NCI-H524 (cell line): ENCODE results near the gene EPB41L1.
A peak's percentile ranks its signal among the peaks of the same experiment; 100 is the strongest.

Experiments
- DNase-seq, 2 experiments: peaks; one replicate each; lab custom pipeline; 2025; lab: John Stamatoyannopoulos, UW

EPB41L1 gene

DNA sequence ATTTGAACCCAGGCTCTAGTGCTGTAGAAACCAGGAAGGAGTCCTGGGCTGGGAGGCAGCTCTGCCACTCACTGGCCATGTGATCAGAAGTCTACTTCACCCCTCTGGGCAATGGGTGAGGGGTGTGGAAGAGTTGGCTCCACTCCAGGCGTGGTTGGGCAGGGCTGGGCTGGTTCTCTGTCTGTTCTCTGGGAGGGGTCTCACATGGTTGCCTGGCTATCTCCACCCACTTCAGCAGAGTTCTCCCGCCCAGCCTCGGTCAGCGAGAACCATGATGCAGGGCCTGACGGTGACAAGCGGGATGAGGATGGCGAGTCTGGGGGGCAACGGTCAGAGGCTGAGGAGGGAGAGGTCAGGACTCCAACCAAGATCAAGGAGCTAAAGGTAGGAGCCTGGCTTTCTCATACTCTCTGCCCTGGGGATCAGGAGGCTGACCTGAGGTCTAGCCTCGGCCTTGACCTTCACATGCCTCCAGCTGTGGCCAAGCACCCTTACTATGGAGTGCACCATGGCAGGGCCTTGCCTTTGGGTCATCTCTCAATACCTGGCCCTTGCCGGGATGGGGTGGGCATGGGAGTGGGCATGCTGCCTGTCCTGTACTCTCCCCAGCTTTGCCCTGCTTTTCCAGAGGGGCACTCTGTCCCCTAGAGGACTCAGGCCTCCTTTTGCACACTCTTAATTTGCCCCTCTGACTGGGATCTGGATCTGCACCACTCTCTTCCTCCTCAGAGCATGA lies 39.6 kb downstream of the EPB41L1 start:
- DNase-seq, result no peak

DNA sequence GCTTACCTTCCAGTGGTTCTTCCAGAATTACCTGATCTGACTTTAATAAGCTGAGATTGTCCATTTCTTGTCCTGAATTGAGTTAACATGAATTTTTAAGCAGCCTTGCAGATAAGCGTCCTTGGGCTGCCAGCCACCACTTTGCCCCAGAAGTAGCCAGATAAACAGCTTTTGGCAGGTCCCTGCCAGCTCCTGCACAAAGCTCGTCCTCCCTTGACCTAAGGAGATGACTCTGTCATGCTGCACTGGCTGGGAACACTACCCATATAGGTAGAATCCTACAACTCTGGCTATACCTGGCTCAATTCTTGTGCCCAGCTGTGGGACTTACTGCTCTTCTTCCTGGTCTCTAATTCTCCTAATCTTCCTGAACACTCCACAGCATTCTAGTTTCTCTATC lies 42.1 kb downstream of the EPB41L1 start:
- DNase-seq, result no peak

DNA sequence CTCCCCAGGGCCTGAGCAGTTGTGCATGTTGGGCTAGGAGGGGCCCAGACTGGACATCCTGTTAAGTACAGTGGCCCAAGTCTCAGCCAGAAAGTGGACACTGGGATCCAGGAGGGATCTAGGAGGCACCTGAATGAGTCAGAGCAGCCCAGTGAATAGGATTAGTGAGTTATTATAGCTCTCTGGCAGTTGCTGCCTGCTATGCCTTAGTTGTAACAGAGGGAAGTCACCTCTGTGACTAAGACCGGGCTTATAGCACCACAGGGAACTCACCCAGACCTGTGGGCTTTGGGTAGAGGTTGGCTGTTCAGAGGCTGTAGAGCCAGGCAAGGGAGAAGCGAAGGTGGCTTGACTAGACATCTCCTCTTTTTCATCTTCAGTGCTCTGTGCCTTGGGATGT lies 42.7 kb downstream of the EPB41L1 start:
- DNase-seq, result no peak

DNA sequence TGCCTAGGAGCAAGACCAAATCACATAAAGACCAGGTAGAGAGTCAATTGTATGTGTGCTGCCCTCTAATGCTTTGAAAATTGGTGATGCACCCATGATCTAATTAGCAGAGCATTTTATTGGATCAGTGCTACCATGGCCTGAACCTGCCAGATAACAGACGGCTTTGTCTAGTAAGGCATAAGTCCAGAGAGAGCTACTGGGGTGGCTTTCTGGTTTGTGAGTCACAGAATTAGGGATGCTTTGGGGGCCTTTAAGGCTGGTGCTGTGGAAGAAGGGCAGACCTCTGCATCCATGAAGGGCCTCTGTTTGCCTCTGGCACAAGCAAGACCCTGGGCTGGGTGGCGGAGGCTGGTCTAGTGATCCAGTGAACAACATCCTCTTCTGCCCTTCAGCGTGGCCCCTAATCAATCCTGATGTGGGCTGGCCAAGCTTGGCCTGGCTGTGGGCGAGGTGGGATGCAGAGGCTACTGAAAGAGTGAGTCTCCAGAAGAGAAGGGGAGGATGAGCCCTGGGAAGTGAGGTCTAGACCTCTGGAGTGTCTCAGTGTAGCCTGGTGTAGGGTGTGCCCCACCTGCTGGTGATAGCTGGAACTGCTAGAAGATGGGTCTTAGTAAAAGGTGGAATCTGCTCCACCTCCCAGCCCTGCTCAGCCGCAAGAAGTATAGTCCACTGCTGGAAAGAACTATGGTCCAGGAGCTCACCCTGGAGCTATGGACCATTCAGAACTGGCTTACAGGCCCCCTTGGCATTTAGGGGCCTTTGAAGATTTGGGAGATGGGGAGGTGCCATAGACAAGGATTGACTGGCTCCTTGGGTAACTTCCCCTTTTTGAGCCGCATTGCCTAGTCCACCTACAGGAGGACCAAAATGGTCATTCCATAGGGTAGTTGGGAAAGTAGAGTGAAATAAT lies 45.1 kb downstream of the EPB41L1 start:
- peak; percentile 61 to 83 for DNase-seq

DNA sequence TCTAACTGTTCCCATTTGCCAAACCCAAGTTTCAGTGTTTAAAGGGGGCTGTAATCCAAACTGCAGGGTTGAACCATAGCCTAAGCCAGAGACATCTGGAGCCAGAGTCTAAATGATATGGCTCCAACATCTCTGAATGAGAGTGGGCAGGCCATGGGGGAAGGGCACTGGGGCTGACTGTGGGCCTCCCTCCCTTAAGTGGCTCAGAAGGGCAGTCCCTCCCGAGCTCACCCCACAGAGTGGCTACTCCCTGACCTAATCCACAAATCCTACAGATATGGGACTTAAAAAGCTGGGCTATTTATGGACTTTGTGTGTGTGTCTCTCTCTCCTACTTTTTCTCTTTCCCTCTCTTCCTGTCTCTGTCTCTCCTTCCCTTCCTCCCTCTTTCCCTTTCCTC lies 45.9 kb downstream of the EPB41L1 start:
- no peak for DNase-seq

DNA sequence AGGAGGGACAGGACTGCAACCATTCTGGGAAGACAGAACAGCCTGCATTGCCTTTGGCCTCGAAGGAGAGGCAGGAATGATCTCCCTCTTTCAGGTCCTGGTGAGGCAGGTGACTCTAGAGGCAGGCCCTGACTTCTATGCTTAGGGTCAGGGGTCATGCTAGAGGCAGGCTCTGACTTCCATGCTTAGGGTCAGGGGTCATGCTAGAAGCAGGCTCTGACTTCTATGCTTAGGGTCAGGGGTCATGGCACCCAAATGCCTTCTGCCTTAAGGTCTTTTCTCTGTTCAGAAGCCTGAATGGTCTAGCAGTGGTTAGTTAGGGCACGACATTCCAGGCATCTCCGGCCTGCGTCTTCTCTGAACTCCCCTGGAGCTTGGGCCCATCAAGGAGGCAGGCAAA lies 46.7 kb downstream of the EPB41L1 start:
- no peak for DNase-seq

DNA sequence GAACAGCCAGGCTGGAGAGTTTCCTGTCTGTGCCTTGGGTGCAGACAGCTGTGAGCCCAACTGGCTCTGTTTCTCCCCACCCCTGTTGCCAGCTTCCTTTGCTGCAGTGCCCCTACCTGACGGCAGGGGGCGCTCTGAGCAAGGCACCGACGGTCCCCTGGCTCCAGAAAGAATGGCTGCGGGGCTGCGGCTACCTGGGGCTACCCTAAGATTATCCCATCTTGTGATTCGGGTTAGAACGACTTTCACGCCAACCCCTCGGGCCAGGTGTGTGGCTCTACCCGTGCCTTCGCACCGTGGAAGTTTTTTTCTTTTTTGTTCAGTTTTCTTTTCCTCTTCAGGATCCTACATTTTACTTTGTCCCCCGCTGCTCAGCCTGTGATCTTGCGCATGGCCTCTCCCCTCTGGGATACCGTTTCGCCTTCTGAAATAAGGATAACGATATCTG lies 48.4 kb downstream of the EPB41L1 start:
- DNase-seq, result peak; percentile 63 to 73

DNA sequence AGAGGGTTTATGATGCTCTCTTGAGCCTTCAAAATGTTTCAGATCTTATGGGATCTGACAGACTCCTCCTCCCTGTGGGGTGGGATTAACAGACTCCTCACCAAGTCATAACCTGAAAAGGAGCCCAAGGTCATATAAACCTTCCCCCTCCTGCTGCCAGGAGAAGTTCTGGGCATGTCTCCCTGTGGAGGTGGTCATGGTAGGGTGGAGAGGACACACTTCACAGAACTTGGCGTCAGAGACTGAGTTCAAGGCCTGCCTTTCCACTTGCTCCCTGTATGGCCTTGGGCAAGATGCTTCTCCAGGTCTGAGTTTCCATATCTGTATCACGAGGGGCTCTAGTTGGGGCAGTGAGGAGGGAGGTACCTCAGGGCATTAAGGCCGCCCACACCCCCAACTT lies 49.3 kb downstream of the EPB41L1 start:
- DNase-seq, result no peak

DNA sequence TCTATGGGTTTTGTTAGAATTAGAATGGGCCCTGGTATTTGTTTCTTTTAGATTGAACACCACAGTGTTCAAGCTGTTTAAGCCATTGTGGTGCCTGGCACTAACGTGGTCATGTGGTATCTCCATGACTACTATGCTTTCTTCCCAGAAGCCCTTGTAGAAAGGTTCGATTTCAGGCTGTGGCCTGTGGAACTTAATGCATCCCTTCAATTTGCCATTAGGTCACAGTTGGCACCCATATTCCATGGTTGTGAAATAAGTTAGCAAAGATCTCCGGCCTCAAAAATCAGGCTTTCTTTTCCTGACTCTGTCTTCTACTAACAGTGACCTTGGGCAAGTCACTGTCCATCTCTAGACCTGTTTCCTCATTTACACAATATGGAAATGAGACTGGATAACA lies 50.5 kb downstream of the EPB41L1 start:
- no peak for DNase-seq

DNA sequence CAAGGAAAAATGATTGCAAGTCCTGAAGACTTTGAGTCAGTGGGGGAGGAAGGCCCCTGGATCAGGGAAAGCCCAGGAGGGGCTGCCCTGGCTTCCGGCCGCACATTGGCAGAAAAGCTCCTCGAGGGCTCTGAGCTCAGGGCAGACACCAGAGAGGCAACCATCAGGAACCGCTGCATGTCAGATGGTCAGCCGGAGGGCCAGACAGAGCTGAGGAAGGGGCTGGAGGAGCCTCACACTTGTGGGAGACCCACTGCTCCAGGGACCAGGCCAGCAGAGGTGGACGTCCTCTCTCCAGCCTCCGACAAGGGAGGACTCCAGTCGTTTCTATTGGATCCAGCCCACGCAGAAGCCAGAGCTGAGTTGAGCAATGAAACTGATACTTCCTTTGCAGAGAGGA lies 51.5 kb downstream of the EPB41L1 start:
- no peak for DNase-seq

DNA sequence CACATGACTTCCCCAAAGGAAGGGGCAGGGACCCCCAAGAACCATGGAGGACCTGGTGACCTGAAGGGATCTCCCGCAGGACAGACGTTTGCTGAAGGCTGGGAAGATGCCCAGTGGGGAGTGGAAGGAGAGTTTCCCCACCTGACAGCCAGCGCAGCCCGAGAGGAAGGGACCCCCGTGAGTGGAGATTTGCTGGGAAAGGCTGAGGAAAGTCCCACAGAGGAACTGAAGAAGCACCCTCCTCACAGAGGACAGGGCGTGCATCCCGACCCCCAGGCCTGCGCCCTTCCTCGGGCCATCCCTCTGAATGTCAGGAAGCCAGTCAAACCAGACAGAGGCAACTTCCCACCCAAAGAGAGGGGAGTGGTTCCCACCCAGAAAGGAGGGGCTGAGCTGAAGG lies 52.1 kb downstream of the EPB41L1 start:
- no peak for DNase-seq

DNA sequence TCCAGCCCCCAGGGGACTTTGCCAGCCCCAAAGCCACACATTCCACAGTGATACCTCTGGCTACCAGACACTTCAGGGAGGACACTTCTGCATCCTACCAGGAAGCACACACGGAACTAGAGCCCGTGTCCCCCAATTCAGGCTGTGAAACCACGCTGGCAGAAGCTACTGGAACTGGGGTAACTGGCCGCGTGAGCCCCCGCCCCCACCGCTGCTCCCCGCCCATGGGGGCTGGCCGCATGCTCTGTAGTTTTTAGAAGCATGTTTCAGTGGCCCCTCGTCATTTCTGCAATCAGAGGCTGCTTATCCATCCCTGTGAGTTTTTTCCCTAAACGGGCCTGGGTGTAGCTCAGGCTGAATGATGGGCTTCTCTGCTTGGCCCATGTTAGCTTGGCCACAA lies 53.1 kb downstream of the EPB41L1 start:
- no peak for DNase-seq

DNA sequence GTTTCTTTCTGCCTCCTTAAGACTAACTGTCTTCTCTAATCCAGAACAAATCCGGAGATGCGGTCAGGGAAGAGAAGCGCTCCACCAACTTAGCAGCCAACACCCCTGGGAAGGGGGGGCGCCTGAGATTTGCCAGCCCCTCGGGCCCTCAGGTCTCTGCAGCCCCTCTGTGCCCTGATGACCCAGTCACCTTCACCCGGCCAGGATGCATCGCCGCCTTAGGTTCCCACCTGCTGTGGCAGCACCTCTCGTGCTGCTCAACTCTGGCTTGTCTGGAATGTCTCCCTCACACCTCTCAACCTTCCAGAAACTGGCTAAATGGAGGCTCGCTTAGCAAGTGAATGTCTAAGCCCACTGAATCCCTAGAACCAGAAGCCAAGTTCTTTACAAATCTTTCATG lies 53.7 kb downstream of the EPB41L1 start:
- no peak for DNase-seq

DNA sequence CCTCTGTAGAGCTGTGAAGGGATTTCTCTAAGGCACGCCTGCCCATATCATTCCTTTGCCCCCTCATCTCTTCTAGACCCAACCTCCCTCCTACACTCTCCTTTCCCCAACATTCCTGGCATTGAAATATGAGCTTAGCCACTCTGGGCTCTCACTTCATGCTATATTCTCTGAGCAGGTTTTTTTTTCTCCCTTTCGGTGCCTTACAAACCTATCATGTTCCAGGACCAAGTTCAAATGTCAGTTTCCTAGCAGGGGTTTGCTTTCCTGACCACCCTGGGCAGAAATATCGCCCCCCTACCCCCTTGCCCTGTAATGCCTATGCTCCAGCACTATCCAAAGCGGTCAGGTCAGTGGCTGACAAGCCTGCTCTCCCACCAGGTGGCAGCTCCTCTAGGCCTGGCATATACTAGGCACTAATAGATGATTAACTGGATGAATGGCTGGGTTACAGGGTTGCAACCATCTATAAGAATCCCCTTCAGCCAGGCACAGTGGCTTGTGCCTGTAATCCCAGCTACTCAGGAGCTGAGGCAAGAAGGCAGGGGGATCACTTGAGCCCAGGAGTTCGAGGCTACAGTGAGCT lies 56.0 kb downstream of the EPB41L1 start:
- peak in 1 of 2 experiments; percentile 35 for DNase-seq

DNA sequence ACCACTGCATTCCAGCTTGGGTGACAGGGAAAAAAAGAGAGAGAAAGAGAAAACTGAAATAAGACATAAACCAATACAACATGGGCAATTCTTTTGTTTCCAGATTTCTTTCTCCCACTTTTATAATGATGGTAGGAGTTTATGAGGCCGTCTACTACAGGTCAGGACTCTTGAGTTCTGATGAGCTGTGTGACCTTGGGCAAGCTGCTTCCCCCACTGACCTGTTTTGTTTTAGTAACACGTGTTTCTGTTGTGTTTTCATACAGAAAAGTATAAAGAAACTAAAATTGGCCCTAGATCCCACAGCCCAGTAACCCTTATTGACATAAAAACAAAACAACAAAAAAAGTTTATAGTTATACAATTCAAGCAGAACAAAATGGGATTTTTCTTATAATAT lies 58.8 kb downstream of the EPB41L1 start:
- DNase-seq, result no peak

DNA sequence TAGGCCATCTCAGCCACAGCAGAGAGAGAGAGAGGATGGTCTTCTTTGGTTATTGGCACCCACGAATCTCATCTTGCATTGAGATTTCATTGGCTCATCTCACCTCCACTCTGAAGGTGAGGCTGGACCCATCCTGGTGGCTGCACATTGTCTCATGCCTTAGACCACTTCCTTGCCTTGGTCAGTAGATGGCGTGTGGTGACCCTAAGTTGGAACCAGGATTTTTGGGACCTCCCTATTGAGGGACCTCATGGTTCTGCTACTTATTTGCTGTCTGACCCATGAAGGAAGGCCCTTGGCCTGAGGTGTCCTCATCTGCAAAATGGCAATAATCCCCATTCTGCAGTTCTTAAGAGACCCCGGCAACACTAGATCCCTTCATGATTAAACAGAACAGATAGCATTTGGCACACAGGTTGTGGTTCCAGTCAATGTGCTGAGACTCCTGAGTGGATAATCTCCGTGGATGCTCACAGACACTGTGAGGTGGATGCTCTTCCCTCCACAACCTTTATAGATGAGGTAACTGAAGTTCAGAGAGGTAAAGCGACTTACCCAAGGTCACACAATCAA lies 60.2 kb downstream of the EPB41L1 start:
- DNase-seq, result peak; percentile 41 to 61

DNA sequence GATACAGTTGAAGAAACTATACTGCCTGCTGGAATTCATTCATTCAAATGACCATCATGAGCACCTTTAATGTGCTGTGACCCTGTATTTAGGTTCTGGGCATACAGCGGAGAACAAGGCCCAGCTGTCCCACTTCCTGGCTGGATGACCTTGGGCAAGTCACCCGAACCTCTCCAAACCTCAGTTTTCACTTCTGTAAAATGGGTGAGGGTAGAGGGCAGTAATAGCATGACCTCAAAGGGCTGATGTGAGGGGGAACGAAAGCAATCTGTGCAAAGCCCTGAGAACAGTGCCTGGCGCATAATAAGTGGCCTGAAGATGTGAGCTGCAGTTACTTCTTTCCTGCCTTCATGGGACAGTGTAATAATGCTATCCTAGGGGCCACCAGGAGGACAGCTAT lies 61.2 kb downstream of the EPB41L1 start:
- no peak for DNase-seq

DNA sequence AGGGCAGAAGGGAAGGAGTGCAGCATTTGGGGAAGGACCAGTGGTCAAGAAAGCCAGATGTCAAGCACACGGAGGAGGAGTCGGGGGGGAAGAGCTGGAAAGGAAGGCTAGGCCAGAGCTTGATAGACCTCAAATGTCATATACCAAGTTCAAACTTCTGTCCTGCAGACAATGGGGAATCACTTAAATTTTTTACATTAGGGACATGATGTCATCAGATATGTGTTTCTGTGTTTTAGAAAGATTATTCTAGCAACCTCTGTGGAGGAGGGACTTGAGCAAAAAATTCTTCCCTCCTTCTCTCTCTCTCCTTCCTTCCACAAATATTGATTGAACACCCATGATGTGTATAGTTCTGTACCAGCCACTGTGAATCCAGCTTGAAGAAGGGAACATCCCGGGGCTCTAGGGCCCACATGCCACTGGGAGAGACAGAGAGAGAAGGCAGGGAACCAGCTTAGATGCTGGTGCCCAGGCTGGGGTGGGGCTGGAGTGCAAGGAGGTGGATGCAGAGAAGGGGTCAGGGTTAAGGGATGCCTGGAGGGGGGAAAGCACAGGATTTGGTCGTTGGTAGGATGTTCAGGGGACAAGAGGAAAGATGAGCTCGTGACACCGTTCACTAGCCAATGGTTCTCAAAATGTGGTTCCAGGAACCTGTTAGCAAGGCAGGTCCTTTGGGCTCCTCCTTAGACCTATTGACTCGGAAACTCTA lies 61.9 kb downstream of the EPB41L1 start:
- no peak for DNase-seq

DNA sequence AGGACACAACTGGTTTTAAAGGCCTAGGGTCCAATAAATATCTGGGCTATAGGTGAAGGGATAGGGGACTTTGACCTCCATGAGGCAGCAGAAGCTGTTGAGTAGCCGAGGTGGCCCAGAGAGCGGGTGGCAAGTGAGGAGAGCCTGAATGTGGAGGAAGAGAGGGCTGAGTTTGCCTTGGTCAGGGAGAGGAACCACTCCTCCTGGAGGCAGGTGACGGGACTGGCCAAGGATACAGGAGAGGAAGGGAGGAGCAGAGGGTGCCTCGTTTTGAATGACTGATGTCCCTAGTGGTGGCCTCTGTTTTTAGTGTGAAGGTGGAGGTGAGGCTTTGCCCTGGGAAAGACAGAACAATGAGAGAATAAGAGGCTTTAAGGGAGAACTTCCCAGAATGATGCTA lies 62.7 kb downstream of the EPB41L1 start:
- peak in 1 of 2 experiments; percentile 19 for DNase-seq

DNA sequence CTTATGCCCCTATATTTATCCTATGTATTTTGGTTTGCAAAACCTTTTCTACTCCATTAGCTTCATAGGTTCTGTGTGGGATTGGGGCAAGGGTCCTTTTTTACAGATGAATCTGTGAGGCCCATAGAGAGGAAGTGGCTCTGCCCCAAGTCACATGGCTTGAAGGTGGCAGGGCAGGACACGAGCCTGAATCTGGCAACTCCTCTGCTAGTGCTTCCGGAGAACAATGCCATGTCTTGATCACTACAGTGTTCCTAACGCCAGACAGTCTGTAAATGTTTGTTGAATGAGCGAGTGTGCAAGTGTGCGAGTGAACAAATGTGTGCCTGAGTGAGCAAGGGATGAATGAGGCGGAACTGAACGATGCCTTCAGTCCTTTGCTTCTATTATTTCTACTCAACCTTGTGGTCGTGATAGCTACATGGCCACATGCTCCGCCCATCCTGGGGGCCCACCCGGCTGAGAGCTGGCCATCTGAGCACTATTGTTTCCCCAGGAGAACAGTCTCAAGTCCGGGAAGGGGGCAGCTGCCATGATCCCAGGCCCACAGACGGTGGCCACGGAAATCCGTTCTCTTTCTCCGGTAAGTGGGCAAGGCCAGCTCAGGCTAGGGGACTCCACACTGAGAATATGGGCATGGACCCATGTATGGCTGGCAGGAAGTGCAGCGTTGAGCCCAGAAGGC lies 64.0 kb downstream of the EPB41L1 start:
- DNase-seq, result no peak

DNA sequence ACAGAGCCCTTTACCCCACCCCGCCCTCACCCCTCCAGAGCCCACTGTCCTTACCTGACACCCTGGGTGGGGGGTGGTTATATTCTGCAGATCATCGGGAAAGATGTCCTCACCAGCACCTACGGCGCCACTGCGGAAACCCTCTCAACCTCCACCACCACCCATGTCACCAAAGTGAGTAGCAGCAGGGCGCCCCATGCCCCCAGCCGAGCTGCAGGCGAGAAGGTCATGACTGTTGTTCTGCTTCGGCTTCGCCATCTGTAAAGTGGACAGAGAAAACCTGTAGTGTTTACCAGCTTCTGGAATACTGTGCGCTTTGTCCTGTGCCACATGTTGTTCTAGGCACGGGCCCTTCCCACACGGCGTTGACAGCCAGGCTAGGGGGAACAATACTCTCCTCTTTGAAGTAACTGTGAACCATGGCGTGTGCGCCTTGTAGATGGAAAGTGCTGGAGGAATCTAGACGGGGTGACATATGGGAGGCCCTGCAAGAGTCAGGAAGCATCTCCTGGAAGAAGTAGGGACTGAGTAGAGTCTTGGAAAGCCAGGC lies 65.2 kb downstream of the EPB41L1 start:
- DNase-seq, result no peak
